GM19468 (cell line): ENCODE results near the gene C11orf86.

Experiments used
- ATAC-seq: cut with Tn5 transposase; IDR thresholded peaks from one replicate; pipeline ENCODE4 v1.9.1; 2021; ENCODE audit warnings: mild to moderate bottlenecking, moderate library complexity, moderate number of reproducible peaks; ENCODE audit not compliant: unreplicated experiment; ENCODE audit errors: extremely low read depth

Gene C11orf86

DNA sequence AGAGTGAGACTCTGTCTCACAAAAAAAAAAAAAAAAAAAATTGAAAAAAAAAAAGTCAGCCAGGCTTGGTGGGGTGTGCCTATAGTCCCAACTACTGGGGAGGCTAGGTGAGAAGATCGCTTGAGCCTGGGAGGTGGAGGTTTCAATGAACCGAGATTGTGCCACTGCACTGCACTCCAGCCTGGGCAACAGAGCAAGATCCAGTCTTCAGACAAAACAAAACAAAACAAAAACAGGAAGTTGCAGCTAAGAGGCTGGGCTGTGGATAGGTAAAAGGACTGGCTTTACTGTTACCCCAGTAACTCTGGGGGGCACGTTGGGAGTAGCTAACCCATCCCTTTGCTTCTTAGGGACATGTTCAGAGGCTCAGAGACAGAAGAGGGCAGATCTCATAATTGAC, 10.6 kb upstream of the C11orf86 start:
- ATAC-seq, result no peak

DNA sequence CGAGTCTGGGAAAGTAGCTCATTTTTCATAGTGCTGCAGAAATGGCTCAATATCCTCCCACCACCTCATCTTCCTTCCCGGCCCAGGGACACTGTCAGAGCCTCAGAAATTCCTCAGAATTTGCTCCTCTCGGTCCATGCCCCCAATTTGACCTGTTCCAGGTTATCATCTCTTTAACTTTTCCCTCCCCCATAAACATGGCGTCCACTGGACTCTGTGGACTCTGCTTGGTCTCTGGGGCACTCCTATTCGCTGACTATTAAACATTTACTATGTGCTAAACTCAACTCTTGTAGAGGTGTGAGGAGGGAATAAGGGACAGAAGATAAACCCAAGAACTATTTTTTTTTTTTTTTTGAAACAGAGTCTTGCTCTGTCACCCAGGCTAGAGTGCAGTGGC, 8.8 kb upstream of the C11orf86 start:
- no peak for ATAC-seq

DNA sequence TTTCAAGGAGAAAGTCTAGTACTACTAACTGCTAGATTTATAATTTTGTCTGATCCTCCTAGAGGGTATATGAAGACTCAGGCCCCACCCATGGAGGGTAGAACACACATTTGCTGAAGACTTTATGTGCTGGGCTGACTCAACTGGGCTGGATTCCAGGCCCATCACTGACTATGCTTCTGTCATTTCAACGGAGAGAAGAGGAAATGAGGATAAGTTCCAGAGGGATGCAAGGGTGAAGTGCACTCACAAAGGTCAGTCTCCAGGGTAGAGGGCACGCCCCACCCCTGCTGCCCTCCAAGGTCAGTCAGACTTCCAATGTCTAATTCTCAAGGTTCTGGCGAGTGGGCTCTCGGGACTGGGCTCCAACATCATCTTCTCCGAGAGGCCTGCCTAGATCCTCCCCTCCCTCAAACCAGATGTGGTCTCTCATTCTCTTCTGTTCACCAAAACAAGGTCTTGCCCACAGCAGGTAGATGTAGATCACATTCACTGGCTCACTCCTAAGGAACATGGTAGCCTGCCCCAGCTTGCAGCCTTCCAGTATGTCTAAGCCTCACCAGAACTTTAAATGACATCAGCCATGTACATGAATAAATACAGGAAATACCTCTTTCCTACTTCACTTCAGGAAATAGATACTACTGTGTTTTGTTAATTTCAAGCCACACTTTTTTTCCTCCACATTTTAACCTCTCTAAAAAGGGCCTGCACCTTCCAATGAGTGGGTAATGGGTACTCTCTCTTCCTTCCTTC, 7.3 kb upstream of the C11orf86 start:
- no peak for ATAC-seq

DNA sequence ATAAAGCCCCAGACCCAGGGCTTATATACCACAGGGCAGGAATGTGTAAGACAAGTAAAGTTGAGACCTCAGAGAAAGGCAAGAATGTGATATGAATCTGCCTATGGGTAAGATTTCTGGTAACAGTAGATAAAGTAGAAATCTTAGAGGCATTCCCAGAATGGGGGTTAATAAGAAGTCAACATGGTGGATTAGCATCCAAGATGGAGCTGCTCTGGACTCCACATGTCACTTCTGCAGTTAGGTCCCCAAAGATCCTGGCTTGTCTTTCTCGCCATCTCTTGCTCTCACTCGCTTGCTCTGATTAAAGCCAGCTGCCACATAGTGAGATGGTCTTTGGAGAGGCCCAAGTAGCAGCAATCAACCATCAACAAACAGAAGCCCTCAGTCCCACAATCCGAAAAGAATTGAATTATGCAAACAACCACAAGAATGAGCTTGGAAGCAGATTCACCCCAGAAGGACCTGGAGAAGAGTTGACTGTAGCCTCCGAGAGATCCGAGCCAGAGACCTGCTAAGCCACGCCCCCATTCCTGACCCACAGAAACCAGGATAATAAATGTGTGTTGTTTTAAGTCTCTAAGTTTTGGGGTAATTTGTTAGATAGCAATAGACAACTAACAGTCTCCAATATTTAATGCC, 5.4 kb upstream of the C11orf86 start:
- no peak for ATAC-seq

DNA sequence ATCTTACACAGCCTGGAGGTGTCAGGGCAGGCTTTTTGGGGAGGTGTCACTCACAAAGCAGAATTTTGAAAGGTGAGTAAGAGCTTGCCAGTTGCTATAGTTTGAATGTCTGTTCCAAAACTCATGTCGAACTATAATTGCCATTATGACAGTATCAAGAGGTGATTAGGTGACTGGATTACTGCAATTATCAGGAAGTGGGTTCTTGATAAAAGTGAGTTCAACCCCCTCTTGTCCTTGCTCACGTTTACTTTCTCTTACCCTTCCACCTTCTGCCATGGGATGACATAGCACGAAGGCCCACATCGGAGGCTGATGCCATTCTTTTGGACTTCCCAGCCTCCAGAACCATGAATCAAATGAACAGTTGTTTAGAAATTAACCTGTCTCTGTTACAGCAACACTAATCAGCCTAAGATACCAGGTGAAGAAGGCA, 4.7 kb upstream of the C11orf86 start:
- ATAC-seq, result no peak

DNA sequence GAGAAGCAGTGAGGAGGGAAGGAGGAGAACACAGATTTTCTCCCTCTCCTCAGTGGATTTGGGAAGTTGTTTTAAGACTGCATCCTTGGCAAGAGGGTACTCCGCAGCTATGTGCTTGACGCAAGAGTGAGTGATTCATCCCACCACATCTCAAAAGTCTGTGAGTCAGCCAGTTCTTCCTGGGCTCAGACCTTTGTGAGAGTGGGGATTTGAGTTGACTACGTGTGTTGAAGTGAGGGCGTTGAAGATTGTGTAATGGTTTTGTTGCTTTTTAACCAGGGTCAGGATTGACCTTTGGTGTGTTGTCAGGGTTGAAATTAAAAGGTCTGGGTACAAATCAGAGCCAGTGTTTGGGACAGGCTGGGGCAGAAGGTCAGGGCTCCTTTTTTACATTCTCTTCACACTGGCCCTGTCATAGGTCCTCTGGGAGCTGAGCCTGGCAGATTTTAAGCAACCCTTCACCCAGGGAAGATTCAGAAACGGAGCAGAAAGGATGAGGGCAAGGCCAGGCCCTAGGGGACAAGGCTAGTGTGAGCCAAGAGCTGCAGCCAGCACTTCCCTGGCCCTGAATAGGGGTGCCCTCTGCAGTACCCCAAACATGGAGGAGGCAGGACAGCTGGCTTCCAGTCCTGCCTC, 4.2 kb upstream of the C11orf86 start:
- no peak for ATAC-seq

DNA sequence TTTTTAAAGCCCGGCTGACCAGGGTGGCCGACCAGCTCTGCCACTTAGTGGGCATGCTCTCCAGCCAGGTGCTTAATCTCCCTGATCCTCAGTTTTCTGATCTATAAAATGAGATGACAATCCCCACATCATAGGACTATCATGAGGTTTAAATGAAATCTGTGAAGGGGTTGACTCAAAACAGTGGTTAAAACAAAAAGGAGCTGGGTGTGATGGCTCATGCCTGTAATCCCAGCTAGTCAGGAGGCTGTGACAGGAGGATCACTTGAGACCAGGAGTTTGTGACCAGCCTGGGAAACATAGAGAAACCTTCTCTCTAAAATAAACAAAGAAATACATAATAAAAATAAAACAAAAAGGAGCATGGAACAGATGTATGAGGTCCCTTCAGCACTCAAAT, 3.6 kb upstream of the C11orf86 start:
- no peak for ATAC-seq

DNA sequence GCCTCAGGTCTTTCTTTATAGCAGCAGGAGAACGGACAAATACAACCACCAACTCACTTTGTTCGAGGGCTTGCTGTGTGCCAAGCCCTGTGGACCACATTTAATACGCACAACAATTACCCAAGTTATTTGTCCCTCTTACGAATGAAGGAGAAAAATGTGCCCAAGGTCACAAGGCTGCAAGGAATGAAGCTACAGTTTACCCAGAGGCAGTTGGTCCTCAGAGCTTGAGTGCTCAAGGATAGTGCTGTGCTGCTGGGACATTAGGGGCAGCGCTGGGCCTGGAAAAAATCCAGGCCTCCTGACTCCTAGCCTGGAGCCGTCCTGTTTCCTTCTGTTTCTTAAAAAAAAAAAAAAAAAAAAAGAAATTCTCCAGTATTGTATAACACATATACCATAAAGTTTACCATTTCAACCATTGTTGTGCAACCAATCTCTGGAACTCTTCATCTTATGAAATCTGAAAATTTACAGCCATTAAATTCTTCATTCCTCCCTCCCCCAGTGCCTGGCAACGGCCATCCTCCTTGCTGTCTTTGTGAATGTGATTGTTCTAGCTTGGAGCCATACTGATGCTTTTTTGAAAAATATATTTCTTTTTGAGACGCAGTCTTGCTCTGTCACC, 1.0 kb upstream of the C11orf86 start:
- no peak for ATAC-seq

DNA sequence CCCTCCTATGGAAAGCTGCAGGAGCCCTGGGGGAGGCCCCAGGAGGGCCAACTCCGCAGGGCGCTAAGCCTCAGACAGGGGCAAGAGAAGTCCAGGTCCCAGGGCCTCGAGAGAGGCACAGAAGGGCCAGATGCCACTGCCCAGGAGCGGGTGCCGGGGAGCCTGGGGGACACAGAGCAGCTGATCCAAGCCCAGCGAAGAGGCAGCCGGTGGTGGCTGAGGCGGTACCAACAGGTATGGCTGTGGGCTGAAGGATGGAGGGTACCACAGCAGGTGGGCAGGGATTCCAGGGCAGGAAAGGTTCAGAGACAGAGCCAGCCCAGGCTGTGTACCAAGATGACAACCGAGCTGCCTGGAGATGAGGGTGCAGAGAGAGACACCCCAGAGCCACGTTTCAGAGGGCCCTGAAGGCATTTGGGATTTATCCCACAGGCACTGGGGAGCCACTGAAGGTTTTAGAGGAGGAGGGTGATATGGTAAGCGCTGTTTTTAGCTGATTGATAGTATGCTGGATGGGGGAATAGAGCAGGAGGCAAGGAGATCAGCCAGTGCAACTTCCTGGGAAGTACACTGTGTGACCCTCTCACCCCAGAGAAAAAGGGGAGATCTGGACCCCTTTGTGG, 412 bp downstream of the C11orf86 start:
- ATAC-seq, result no peak

DNA sequence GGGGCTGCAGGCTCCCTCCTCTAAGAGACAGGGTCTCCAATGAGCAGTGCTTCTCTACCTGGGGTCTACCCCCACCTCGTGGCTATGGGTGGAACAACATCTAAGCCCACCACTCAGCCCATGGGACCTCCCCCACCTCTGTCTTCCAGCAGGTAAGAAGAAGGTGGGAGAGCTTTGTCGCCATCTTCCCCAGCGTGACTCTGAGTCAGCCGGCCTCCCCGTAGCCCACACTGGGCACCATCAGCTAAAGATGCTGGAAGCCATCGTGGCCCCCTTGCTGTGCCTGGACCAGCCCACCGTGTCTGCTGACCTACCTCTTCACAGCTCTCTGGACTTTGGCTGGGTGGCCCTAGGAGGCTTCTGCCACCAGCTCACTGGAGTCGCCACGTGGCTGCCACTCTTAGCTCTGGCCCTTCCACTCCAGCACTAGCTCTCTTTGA, 944 bp downstream of the C11orf86 start:
- no peak for ATAC-seq

DNA sequence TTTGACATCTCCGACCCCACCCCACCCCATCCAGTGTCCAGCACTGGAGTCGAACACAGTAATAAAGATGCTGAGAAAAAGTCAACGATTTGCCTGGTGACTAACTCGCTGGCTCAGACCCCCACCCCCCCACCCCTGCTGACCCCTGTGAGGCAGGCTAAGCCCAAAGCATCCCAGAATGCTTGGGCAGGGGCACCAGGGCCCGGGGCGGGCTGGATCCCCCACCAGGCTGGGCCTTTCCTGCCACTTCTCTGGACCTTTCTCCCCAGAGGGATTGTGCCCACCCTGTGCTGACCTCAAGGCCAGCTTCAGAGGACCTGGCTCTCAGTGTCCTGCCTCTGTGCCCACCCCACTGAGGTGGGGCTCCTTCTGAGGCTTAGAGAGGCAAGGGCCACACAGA, 1.8 kb downstream of the C11orf86 start:
- ATAC-seq, result no peak

DNA sequence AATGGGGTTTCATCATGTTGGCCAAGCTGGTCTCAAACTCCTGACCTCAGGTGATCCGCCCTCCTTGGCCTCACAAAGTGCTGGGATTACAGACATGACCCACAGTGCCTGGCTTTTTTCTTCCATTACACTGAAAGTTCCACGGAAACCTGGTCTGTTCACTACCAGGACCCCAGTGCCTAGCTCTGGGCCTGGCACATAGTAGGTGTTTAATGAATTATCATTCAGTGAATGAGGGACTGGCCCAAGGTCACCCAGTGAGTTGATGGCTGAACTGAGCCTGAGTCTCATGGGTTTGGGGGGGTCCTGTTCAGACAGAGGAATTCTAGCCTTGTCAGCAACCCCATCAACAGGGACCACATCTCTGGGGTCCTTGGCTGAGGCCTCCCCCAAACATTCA, 3.1 kb downstream of the C11orf86 start:
- no peak for ATAC-seq

DNA sequence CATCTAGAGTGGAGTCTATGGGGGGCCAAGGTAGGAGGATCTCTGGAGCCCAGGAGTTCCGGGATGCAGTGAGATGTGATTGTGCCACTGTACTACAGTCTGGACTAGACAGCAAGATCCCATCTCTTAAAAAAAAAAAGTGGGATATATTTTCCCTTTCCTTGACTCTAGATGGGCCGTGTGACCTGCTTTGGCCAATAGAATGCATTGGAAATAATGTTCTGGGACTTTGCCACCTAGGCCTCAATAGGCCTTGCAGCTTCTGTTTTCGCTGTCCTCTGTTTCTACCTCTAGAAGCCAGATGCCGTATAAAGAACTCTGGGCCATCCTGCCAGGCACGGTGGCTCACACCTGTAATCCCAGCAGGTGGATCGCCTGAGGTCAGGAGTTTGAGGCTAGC, 3.6 kb downstream of the C11orf86 start:
- ATAC-seq, result no peak

DNA sequence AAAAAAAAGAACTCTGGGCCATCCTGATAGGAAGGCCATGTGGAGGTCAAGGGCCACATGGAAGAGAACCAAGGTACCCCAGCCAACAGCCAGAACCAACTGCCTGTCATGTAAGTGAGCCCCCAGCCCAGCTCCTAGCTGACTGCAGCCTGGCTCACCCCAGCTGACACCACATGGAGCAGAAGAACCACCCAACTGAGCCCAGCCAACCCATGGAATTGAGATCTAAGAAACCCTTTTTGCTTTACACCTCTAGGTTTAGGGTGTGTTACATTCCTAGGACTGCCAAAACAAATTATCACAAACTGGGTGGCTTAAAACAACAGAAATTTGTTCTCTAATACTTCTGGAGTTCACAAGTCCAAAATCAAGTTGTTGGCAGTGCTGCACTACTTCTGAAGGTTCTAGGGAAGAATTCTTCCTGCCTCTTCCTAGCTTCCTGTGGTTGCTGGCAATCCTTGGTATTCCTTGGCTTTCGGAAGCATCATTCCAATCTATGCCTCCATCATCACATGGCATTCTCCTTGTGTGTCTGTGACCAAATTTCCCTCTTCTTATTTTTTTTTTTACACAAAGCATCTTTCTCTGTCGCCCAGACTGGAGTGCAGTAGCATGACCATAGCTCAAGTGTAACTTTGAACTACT, 4.4 kb downstream of the C11orf86 start:
- no peak for ATAC-seq

DNA sequence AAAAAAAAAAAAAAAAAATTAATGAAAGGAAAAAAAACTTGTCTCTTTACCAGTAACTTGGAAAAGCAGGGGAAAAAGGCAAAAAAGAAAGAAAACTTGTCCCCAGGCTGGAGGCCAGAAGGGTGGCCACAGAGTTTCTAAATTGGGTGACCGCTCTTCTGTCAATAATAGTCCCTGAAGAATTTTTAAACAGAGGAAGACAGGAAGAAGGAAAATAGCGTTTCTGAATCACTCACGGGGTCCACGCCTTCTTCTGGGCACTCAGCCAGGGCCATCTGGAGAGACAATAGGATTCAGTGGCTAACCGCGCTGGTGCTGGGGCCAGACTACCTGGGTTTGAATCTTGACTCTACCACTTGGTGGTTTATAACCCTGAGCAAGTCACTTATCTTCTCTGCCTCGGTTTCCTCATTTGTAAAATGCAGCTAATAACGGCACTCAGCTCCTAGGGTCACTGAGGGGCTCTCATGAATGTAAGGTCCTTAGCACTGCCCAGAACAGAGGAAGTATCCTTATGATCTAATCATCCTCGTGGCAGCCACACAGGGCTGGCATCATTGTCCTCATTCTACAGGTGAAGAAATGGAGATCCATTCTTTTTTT, 7.0 kb downstream of the C11orf86 start:
- ATAC-seq, result no peak

DNA sequence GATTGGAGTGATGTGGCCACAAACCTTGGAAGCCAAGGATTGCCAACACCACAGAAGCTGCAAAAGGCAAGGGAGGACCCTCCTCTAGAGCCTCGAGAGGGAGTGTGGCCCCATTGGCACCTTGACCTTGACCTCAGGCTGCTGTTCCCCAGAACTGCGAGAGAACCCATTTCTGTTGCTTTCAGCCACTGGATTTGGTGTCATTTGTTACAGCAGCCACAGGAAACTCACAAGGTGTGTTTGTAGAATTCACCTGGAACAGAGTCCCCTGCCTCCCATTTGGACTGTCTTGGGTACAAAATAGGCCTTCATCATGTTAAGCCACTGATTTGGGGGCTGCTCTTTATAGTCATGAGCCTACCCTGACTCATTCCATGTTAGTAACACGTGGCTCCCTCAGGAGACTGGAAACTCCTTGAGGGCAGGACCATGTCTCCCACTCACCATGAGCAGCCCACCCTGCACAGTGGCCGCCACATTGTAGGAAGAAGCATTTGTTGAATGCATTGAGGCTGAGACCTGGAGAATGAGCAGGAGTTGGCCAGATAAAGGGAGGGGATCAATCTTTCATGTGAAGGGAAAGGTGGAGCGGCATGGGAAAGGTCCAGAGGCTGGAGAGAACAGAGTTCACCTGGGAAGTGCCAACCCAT, 8.3 kb downstream of the C11orf86 start:
- no peak for ATAC-seq

DNA sequence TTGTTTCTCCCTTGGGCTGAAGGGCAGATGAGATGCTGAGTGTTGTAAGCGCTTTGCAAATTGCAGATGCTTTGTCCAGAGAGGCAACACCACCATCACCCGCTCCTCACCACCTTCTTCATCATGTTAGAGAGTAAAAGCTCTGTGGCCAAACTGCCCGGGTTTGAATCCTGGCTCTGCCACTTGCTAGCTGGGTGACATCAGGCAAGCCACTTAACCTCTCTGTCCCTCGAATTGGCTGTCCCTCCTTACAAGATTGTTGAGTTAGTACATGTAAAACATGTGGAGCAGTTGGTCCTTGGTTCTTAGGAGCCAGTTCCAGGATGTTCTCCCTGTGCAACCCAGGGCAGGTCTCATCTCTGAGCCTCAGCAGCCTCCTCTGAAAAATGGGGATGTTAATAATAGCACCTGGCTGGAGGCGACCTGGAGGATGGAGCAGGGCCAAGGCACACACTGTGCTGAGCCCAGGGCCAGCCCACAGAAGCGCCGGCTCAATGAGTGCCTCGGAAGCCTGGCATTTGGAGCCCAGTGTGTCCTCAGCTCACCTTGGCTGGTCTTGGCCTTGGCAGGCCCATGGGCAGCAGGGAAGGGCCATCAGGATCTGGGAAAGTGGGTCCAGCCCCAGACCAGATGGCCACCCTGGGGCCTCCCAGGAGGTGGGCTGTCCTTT, 10.5 kb downstream of the C11orf86 start:
- ATAC-seq, result no peak

DNA sequence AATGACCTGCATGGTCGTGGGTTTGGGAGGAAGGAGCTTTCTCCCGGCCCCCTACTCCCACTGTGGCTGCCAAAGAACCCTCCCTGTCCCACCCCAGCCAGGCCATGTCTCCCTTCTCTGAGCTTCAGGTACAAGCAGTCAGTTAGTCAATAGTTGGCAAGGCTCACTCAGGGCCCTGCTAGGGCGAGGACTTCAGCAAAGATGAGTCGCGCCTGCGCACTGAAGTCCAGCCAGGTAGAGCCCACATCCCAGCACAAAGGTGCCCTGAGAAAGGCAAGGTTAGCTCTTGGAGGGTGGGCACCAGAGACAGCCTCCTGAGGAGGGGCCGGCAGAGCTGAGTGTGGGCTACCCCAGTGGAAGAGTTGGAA, 11.1 kb downstream of the C11orf86 start:
- no peak for ATAC-seq

DNA sequence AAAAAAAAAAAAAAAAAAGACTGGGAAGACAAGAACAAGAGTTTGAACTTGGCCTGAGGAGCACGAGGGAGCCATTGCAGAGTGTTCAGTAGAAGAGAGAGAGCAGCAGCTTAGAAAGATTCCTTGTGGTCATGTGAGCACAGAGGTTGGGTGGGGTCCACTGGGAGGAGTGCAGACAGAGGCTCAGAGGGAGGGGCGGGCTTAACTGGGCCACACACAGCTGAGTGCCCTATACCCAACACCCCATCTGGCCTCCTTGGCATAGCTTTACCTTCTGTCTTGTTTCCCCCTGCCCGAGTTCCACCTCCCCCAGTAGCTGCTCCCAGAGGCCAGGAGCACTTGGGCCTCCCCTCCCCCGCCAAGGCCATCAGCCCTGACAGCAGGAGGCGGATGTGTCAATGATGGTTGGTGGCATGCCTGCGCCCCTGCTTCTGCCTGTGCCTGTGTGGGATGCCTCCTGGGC, 12.1 kb downstream of the C11orf86 start:
- ATAC-seq, result no peak
